Inflammatory macrophage treated with lipopolysaccharide for 1 hour (primary cell): ENCODE data around the gene PRRT1.

Source experiments
- DNase-seq, 2 donors: peaks; one replicate each; pipeline ENCODE4 v3.0.0-alpha.2; 2020 to 2022

PRRT1 gene

GRCh38 chr6:32173051-32173727 lies 21.4 kb upstream of the PRRT1 start:
- DNase-seq, result no peak

GRCh38 chr6:32171234-32171633 lies 19.5 kb upstream of the PRRT1 start:
- no peak for DNase-seq

- no peak for DNase-seq
Measured at GRCh38 chr6:32170294-32170693, 18.6 kb upstream of the PRRT1 start.

GRCh38 chr6:32168807-32169591 lies 17.3 kb upstream of the PRRT1 start:
- DNase-seq, result no peak

- DNase-seq, result no peak
Measured at GRCh38 chr6:32168350-32168749, 16.6 kb upstream of the PRRT1 start.

GRCh38 chr6:32167761-32168262 lies 16.1 kb upstream of the PRRT1 start:
- DNase-seq, result no peak

- no peak for DNase-seq
Measured at GRCh38 chr6:32167154-32167760, 15.5 kb upstream of the PRRT1 start.

- DNase-seq, result no peak
Measured at GRCh38 chr6:32166411-32167061, 14.8 kb upstream of the PRRT1 start.

GRCh38 chr6:32164295-32164694 lies 12.6 kb upstream of the PRRT1 start, which contains the start of gene EGFL8:
EGFL8 (plus strand) TSS chr6:32164595; CDS start chr6:32166166, 1,571 bp downstream.
- no peak for DNase-seq

- no peak for DNase-seq
Measured at GRCh38 chr6:32163559-32164258, 12.0 kb upstream of the PRRT1 start.

- no peak for DNase-seq
Measured at GRCh38 chr6:32158052-32158451, 6.3 kb upstream of the PRRT1 start.

GRCh38 chr6:32156891-32157290 lies 5.2 kb upstream of the PRRT1 start:
- no peak for DNase-seq

GRCh38 chr6:32154514-32155161 lies 2.9 kb upstream of the PRRT1 start:
- peak in 1 of 2 donors; percentile 9 for DNase-seq

- peak; percentile 6 to 19 for DNase-seq
Measured at GRCh38 chr6:32153564-32154513, 2.1 kb upstream of the PRRT1 start, which contains the start of gene PPT2. PPT2 (plus strand) TSS chr6:32154141; CDS start chr6:32154595, 454 bp downstream.

GRCh38 chr6:32152769-32153563 lies 1.2 kb upstream of the PRRT1 start:
- no peak for DNase-seq

- no peak for DNase-seq
Measured at GRCh38 chr6:32151181-32151862, 417 bp downstream of the PRRT1 start.

- DNase-seq, result no peak
Measured at GRCh38 chr6:32149932-32150870, 1.5 kb downstream of the PRRT1 start.
